Nasal cavity respiratory epithelium epithelial cell of viscerocranial mucosa (primary cell): ENCODE data around the gene TGFBI. TPM values are rescaled to one million over a fixed set of nuclear protein-coding genes. Genes with fewer than 3 reads are reported as not detected.

ENCODE experiments used
- total RNA-seq: library from RNA; depleted of rRNA; stranded (reverse); fragments of >200 nt; gene quantifications from 2 replicates; pipeline ENCODE4 v1.2.3, GENCODE V29; 2014

Gene TGFBI
- 201 and 721 TPM in 2 replicates for total RNA-seq

DNA sequence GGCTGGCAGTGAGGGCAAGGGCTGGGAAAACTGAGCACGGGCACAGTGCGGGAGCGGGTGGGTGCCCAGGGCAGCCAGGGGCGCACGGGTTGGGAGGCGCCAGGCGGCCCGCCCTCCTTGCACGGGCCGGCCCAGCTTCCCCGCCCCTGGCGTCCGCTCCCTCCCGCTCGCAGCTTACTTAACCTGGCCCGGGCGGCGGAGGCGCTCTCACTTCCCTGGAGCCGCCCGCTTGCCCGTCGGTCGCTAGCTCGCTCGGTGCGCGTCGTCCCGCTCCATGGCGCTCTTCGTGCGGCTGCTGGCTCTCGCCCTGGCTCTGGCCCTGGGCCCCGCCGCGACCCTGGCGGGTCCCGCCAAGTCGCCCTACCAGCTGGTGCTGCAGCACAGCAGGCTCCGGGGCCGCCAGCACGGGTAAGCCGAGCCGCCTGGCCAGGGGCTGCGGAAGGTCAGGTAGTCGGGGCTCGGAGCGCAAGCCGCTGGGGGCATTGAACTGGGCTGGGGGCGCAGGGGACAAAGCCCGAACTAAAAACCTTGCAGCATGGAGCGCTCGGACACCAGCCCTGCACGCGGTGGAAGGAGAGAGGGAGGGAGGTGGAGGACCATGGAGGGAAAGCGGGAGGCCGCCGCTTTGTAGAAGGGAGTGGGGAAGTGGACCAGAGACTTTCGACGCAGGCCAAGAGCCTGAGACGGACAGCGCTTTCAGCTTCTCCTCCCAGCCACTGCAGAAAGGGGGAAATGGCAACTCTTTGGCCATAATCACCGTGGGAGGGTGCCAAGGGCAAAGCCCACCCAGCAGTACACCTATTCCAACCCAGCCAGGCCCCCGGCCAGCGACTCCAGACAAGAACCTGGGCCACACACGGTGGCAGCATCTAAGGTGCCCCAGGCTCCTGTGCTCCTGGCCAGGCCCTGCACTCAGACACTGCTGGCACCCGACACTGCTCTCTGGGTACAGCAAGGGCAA is at the start of gene TGFBI:
Gene TGFBI (plus strand): TSS at position 207 of the 961 bp plus-strand sequence. CDS start 68 bp downstream, at position 275.

Other genes starting within 250 kb of the TGFBI start
- gene SLC25A48, start 194.3 kb upstream of the TGFBI start, total RNA-seq = not detected in 2 replicates
- not detected in 2 replicates for gene IL9, start 133.1 kb upstream of the TGFBI start, total RNA-seq
- not detected in 2 replicates for gene LECT2, start 74.0 kb upstream of the TGFBI start, total RNA-seq
- 29.7 and 48.2 TPM in 2 replicates for gene SMAD5, start 103.9 kb downstream of the TGFBI start, total RNA-seq
- gene SMIM32, start 164.2 kb downstream of the TGFBI start, total RNA-seq = not detected in 2 replicates